Lower leg skin (tissue), 3 donors: ENCODE results near the gene UBE2F.

Experiments
- POLR2A ChIP-seq, 2 donors: fragments of 450-650 bp; IDR thresholded peaks; one replicate each; pipeline ENCODE4 v1.6.1; 2016 to 2017; ENCODE audit warnings: antibody characterized with exemption in 2 of 2, mild to moderate bottlenecking in 1 of 2, moderate library complexity in 1 of 2
- TF ChIP-seq, protein P1 (sequence below), 3 donors: fragments of 450-650 bp; IDR thresholded peaks; one replicate each; pipeline ENCODE4 v1.5.1; 2016; ENCODE audit warnings: antibody characterized with exemption in 3 of 3, mild to moderate bottlenecking in 3 of 3, moderate library complexity in 2 of 3

DNA sequence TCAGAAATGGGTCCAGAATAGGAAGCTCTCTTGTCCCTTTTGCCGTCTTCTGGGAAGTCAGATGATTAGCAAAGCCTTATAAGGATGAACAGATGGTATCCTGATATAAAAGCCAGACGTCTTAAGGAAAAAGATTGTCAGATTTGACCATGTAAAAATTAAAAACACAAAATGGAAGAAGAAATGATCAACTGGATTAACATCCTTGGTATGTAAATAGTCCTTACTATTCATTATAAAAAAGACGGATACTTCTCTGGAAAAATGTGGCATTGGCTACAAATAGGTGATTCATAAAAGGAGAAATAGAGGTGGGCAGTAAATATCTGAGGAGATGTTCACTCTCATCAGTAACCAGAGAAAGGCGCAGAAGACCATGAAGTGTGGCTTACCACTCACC, 60.2 kb downstream of the UBE2F start:
- TF ChIP-seq, protein P1, sequence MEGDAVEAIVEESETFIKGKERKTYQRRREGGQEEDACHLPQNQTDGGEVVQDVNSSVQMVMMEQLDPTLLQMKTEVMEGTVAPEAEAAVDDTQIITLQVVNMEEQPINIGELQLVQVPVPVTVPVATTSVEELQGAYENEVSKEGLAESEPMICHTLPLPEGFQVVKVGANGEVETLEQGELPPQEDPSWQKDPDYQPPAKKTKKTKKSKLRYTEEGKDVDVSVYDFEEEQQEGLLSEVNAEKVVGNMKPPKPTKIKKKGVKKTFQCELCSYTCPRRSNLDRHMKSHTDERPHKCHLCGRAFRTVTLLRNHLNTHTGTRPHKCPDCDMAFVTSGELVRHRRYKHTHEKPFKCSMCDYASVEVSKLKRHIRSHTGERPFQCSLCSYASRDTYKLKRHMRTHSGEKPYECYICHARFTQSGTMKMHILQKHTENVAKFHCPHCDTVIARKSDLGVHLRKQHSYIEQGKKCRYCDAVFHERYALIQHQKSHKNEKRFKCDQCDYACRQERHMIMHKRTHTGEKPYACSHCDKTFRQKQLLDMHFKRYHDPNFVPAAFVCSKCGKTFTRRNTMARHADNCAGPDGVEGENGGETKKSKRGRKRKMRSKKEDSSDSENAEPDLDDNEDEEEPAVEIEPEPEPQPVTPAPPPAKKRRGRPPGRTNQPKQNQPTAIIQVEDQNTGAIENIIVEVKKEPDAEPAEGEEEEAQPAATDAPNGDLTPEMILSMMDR (IDR thresholded peaks at IDR 0.05): no peak
- no peak for TF ChIP-seq POLR2A (IDR thresholded peaks at IDR 0.05)
